GM18873 (cell line): Measurements from ENCODE around the gene RPS15.

Experiments
- ATAC-seq: cut with Tn5 transposase; IDR thresholded peaks from one replicate; pipeline ENCODE4 v1.9.1; 2021; ENCODE audit warnings: mild to moderate bottlenecking, moderate library complexity, moderate number of reproducible peaks; ENCODE audit not compliant: unreplicated experiment, low FRiP score

RPS15 gene

GRCh38 chr19:1438035-1438932 lies at the start of gene RPS15:
Gene RPS15 (plus strand): TSS chr19:1438396. CDS start chr19:1438426, 30 bp downstream.
- ATAC-seq = peak; percentile 65

GRCh38 chr19:1388637-1389026 lies 49.6 kb upstream of the RPS15 start:
- ATAC-seq = no peak

GRCh38 chr19:1389033-1389940 lies 48.9 kb upstream of the RPS15 start:
- ATAC-seq = no peak

GRCh38 chr19:1390890-1391423 lies 47.2 kb upstream of the RPS15 start:
- no peak for ATAC-seq

GRCh38 chr19:1392407-1392806 lies 45.8 kb upstream of the RPS15 start:
- no peak for ATAC-seq

- no peak for ATAC-seq
These were observed 45.2 kb upstream of the RPS15 start for GRCh38 chr19:1392939-1393530.

GRCh38 chr19:1393841-1394240 lies 44.4 kb upstream of the RPS15 start:
- no peak for ATAC-seq

GRCh38 chr19:1394252-1395193 lies 43.7 kb upstream of the RPS15 start:
- no peak for ATAC-seq

- no peak for ATAC-seq
These were observed 42.8 kb upstream of the RPS15 start for GRCh38 chr19:1395194-1396018.

GRCh38 chr19:1396019-1396767 lies 42.0 kb upstream of the RPS15 start:
- no peak for ATAC-seq

- no peak for ATAC-seq
These were observed 41.2 kb upstream of the RPS15 start for GRCh38 chr19:1396768-1397679.

GRCh38 chr19:1397838-1398237 lies 40.4 kb upstream of the RPS15 start:
- no peak for ATAC-seq

- no peak for ATAC-seq
These were observed 39.1 kb upstream of the RPS15 start for GRCh38 chr19:1399079-1399478.

- no peak for ATAC-seq
These were observed 38.5 kb upstream of the RPS15 start for GRCh38 chr19:1399745-1400144.

GRCh38 chr19:1400281-1401137 lies 37.7 kb upstream of the RPS15 start:
- no peak for ATAC-seq
